Measurements from ENCODE around the gene KIF16B. TPM values are rescaled to one million over a fixed set of nuclear protein-coding genes. Genes with fewer than 3 reads are reported as not detected.

KIF16B gene
- polyA plus RNA-seq, 1 experiment, result 10.2 TPM

DNA sequence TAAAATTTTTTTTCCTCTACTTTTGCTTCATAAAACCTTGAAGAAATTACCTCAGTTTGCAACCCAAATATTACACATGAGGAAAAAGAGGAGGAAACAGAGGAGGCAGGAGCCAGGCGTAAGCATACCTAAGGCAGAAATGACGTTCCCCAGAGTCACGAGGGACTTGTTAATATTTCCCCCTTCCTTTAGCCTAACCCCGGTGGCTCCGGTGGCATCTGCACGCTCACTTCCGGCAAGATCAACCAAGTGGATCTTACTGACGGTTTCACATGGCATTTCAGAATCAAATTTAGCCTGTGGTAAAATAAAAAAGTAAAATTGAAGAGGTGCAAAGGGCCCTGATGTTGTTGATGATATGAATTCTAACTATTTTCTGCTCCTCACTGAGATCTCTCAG, 67.4 kb downstream of the KIF16B start:
- Histone ChIP-seq H3K9me3 (ENCODE audit: control insufficient read depth, insufficient read depth, low read length) (no peaks in the 10 kb centered on the region), H3K4me3 (ENCODE audit: low read depth, low read length) (no peak overlapping the region), H3K27me3 (ENCODE audit: control insufficient read depth, insufficient read depth, low read length) (no peaks in the 10 kb centered on the region), H3K27ac (ENCODE audit: low read depth, low read length) (no peak overlapping the region)
- POLR2A ChIA-PET, result no interaction called here
- no peak for DNase-seq (ENCODE audit: low read depth, low spot score)
- CTCF ChIA-PET, result interaction anchor here (1.1 kb wide), 1 partner anchor 256 kb away, joined by 3 read pairs; no protein-coding TSS in a partner anchor
- TF ChIP-seq, protein P1, sequence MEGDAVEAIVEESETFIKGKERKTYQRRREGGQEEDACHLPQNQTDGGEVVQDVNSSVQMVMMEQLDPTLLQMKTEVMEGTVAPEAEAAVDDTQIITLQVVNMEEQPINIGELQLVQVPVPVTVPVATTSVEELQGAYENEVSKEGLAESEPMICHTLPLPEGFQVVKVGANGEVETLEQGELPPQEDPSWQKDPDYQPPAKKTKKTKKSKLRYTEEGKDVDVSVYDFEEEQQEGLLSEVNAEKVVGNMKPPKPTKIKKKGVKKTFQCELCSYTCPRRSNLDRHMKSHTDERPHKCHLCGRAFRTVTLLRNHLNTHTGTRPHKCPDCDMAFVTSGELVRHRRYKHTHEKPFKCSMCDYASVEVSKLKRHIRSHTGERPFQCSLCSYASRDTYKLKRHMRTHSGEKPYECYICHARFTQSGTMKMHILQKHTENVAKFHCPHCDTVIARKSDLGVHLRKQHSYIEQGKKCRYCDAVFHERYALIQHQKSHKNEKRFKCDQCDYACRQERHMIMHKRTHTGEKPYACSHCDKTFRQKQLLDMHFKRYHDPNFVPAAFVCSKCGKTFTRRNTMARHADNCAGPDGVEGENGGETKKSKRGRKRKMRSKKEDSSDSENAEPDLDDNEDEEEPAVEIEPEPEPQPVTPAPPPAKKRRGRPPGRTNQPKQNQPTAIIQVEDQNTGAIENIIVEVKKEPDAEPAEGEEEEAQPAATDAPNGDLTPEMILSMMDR (IDR thresholded peaks at IDR 0.05; ENCODE audit: low read depth, low read length), result no peak

DNA sequence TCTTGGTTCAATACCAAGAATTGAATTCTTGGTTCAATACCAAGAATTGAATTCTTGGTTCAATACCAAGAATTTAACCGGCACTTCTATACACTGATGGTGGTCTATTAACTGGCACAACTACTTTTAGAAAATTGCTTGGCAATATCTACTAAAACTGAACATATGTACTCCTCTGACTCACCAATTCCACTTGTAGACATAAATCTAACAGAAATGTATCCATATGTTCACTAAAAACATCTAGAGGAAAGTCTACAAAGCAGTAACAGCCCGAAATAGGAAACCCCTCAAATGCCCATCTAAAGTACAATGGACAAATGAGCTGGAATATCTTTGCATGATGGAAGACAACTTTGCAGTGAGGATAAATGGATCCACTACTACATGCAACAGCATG, 71.9 kb downstream of the KIF16B start:
- no peak overlapping the region for H3K27ac ChIP-seq (ENCODE audit: low read depth, low read length)
- ChIA-PET CTCF (interaction anchor here (0.8 kb wide), 1 partner anchor 25 kb away, joined by 4 read pairs; no protein-coding TSS in a partner anchor), POLR2A (interaction anchor here (0.6 kb wide), 1 partner anchor 68 kb away, joined by 3 read pairs; no protein-coding TSS in a partner anchor)
- H3K27me3 ChIP-seq (ENCODE audit: control insufficient read depth, insufficient read depth, low read length), result no peaks in the 10 kb centered on the region
- TF ChIP-seq, protein P1 (IDR thresholded peaks at IDR 0.05; ENCODE audit: low read depth, low read length), result no peak
- DNase-seq (ENCODE audit: low read depth, low spot score), result no peak
- H3K9me3 ChIP-seq (ENCODE audit: control insufficient read depth, insufficient read depth, low read length), result no peaks in the 10 kb centered on the region
- H3K4me3 ChIP-seq (ENCODE audit: low read depth, low read length), result no peak overlapping the region

DNA sequence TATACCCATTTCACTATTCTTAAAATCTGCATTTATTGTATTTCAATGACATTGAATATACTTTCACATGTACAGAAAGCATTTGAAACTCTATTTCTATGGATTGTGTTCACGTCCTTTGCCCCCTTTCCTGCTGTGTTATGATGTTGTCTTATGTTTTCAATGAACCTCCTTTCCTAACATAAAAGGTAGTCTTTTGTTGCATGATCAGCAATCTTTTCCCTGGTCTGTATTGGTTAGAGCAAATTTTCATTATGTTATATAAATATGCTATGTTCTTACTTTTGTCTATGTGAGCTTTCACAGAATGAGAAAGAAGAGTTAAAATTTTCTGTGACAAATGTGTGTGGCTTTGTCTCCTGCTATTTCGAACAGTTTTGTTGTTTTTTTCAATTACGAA, 73.1 kb downstream of the KIF16B start:
- ChIA-PET POLR2A (no interaction called here), CTCF (no interaction called here)
- H3K4me3 ChIP-seq (ENCODE audit: low read depth, low read length), result no peak overlapping the region
- no peak overlapping the region for H3K27ac ChIP-seq (ENCODE audit: low read depth, low read length)
- TF ChIP-seq, protein P1 (IDR thresholded peaks at IDR 0.05; ENCODE audit: low read depth, low read length), result no peak
- no peaks in the 10 kb centered on the region for H3K27me3 ChIP-seq (ENCODE audit: control insufficient read depth, insufficient read depth, low read length)
- H3K9me3 ChIP-seq (ENCODE audit: control insufficient read depth, insufficient read depth, low read length), result no peaks in the 10 kb centered on the region
- DNase-seq (ENCODE audit: low read depth, low spot score), result no peak

DNA sequence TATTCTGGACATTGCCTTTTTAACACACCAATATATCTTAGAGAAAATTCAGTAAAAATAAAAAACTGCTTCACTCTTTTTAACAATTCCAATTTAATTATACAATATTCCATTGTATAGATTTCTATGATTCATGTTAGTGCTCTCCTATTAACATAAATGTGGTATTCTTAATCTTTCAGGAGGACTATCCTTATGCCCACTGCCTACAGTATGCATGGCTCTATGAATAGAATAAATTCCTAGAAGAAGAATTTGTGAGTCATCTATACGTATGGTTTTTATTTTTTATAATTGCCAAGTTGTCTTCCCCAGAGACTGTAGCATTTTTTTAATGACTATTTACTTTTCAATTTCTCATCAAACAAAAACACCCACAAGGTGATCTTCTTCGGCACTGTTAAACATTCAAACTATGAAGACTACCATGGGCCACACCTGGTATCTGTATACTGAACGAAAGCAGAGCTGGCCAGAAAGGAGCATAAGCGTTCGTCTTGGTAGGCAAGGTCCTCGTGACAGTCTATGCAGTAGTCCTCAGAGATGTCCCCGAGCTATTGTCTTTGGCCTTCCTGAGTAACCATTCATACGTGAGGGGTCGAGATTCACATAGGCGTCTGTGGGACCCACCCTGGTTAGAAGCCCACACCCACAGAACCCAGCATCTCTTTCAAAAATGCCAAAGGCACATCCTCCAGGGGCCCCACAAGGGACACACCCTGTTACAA, 74.6 kb downstream of the KIF16B start:
- TF ChIP-seq, protein P1 (IDR thresholded peaks at IDR 0.05; ENCODE audit: low read depth, low read length), result no peak
- ChIA-PET POLR2A (no interaction called here), CTCF (interaction anchor here (1.0 kb wide), 1 partner anchor 23 kb away, joined by 4 read pairs; no protein-coding TSS in a partner anchor)
- Histone ChIP-seq H3K27me3 (ENCODE audit: control insufficient read depth, insufficient read depth, low read length) (no peaks in the 10 kb centered on the region), H3K4me3 (ENCODE audit: low read depth, low read length) (no peak overlapping the region), H3K9me3 (ENCODE audit: control insufficient read depth, insufficient read depth, low read length) (no peaks in the 10 kb centered on the region), H3K27ac (ENCODE audit: low read depth, low read length) (no peak overlapping the region)
- no peak for DNase-seq (ENCODE audit: low read depth, low spot score)

DNA sequence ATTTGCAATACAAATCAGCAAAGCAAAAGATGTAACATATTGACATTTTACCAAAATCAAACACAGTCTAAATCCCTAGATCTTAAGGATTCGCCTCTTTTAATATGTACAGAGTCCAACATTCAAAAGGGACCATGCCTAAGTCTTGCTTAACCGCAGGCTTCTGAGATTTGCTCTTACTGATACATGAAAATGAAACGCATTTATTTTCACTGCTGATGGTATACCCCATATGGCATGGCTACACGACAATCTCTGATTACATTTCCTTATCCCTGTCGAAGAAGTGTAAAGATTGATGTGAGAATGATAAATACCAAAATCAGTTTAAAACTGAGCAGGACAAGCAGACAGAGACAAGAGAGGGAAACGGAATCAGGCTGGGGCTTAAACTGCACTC, 75.4 kb downstream of the KIF16B start:
- ChIA-PET POLR2A (no interaction called here), CTCF (interaction anchor here (1.3 kb wide), 1 partner anchor 22 kb away, joined by 4 read pairs; no protein-coding TSS in a partner anchor)
- no peaks in the 10 kb centered on the region for H3K9me3 ChIP-seq (ENCODE audit: control insufficient read depth, insufficient read depth, low read length)
- H3K4me3 ChIP-seq (ENCODE audit: low read depth, low read length), result no peak overlapping the region
- H3K27me3 ChIP-seq (ENCODE audit: control insufficient read depth, insufficient read depth, low read length), result no peaks in the 10 kb centered on the region
- TF ChIP-seq, protein P1 (IDR thresholded peaks at IDR 0.05; ENCODE audit: low read depth, low read length), result no peak
- no peak overlapping the region for H3K27ac ChIP-seq (ENCODE audit: low read depth, low read length)
- no peak for DNase-seq (ENCODE audit: low read depth, low spot score)

Measured in AG04450 (cell line).